ENCODE results near the gene WBP2NL.
"Not testable (repeated sequence)": the region's sequence is repeated elsewhere in the genome, so short reads cannot be mapped to it uniquely, and the experiment has no call there.

WBP2NL gene, protein sequence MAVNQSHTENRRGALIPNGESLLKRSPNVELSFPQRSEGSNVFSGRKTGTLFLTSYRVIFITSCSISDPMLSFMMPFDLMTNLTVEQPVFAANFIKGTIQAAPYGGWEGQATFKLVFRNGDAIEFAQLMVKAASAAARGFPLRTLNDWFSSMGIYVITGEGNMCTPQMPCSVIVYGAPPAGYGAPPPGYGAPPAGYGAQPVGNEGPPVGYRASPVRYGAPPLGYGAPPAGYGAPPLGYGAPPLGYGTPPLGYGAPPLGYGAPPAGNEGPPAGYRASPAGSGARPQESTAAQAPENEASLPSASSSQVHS

DNA sequence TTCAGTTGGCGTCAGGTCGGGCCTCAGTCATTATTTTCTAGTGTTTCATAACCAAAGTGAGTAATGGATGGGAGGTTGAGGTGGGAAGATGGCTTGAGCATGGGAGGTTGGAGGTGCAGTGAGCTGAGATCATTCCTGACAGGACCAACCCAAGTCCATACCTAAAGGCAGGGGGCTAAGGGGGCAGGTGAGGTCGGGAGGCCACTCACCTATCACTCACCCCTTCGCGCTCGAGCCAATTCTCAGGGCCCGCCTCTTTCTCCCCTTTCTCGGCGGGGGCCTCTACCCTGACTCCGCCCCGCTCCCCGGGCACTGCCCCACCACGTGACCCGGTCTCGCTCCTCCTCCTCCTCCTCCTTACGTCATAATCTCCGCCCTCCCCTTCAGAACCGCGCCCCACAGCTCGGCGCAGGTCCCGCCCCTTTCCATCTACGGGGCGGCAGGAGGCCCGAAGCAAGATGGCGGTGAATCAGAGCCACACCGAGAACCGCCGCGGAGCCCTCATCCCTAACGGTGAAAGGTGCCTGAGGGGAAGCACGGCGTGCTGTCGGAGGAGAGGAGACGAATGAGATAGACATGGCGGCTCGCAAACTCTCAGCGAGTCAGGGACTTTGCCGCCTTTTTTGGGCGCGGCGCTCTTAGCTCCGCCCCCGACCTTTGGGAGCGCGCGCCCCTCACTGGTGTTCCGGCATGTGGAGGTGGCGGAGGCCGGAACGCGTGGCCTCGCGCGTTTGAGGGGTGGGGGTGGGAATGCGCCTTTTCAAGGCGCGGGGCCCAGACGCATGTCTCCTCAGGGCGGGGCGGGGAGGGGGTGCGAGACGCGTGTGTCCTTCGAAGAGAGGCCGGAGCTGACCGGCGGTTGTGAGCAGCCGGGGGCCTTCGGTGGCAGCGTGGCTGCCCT, at the start of gene WBP2NL:
TSS of gene WBP2NL (plus strand) at position 428 of the 901 bp plus-strand sequence. CDS start at position 459, 31 bp downstream.
- Histone ChIP-seq H3K27ac (ENCODE audit: low read depth, low read length) (no peak within 1 kb of the TSS), H3K9me3 (ENCODE audit: control insufficient read depth, insufficient read depth, low read depth, low read length) (no peaks in the 10 kb centered on the region), H3K4me3 (ENCODE audit: low read depth, low read length) (peak within 1 kb of the TSS; percentile 31; the same call in 1 of the 2 replicates), H3K36me3 (ENCODE audit: control insufficient read depth, insufficient read depth, low read length) (peaks cover 18% of the 10 kb centered on the region), H3K4me1 (ENCODE audit: control insufficient read depth, insufficient read depth, low read length) (no peaks in the 10 kb centered on the region), H3K27me3 (ENCODE audit: control insufficient read depth, insufficient read depth, low read length) (peaks cover 8% of the 10 kb centered on the region; the same call in 1 of the 2 replicates), H3K9ac (ENCODE audit: low read length) (no peak within 1 kb of the TSS)

DNA sequence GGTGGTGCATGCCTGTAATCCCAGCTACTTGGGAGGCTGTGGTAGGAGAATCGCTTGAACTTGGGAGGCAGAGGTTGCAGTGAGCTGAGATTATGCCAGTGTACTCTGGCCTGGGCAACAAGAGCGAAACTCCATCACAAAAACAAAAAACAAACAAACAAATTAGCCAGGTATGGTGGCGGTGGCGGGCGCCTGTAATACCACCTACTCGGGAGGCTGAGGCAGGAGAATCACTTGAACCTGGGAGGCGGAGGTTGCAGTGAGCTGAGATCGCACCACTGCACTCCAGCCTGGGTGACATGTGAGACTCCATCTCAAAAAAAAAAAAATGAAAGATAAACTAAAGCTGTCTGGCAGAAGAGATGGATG, 49.7 kb upstream of the WBP2NL start:
- not testable (repeated sequence) for H3K9me3 ChIP-seq (ENCODE audit: control insufficient read depth, insufficient read depth, low read depth, low read length); H3K9ac ChIP-seq (ENCODE audit: low read length); H3K27ac ChIP-seq (ENCODE audit: low read depth, low read length); H3K27me3 ChIP-seq (ENCODE audit: control insufficient read depth, insufficient read depth, low read length); H3K4me3 ChIP-seq (ENCODE audit: low read depth, low read length)
- Histone ChIP-seq H3K4me1 (ENCODE audit: control insufficient read depth, insufficient read depth, low read length) (peaks cover 38% of the 10 kb centered on the region), H3K36me3 (ENCODE audit: control insufficient read depth, insufficient read depth, low read length) (peaks cover 12% of the 10 kb centered on the region)

DNA sequence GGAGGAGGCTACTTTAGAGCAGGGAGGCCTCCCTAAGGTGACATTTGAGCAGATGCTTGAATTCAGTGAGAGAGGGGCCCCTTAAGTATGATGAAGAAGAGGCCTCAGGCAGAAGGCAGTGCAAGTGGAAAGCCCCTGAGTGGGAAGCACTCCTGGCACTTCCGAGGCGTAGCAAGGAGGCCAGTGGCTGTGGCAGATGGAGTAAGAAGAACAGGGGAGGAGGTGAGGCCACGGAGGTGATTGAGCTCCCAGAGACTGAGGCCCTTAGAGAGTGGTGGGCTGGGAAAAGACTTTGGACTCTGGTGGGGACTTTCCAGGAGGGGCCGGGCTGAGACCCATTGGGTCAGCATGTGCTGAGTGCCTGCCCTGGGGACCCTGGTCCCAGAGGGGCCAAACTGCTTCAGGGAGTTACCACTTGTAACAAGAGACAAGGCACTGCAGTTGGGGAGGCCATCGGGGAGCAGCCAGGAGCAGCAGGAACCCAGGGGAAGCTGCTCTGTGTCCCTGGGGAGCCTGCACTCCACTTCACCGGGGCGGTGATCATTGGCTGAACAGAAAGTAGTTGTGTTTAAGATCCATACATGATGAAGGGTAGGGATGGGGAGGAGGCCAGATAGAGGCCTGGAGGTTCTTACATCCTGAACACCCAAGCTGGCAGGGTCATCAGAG, 49.2 kb upstream of the WBP2NL start:
- Histone ChIP-seq H3K36me3 (ENCODE audit: control insufficient read depth, insufficient read depth, low read length) (peaks cover 8% of the 10 kb centered on the region), H3K9ac (ENCODE audit: low read length) (no peak overlapping the region), H3K4me1 (ENCODE audit: control insufficient read depth, insufficient read depth, low read length) (peaks cover 37% of the 10 kb centered on the region), H3K9me3 (ENCODE audit: control insufficient read depth, insufficient read depth, low read depth, low read length) (no peaks in the 10 kb centered on the region), H3K27ac (ENCODE audit: low read depth, low read length) (no peak overlapping the region), H3K4me3 (ENCODE audit: low read depth, low read length) (no peak overlapping the region), H3K27me3 (ENCODE audit: control insufficient read depth, insufficient read depth, low read length) (no peaks in the 10 kb centered on the region)

DNA sequence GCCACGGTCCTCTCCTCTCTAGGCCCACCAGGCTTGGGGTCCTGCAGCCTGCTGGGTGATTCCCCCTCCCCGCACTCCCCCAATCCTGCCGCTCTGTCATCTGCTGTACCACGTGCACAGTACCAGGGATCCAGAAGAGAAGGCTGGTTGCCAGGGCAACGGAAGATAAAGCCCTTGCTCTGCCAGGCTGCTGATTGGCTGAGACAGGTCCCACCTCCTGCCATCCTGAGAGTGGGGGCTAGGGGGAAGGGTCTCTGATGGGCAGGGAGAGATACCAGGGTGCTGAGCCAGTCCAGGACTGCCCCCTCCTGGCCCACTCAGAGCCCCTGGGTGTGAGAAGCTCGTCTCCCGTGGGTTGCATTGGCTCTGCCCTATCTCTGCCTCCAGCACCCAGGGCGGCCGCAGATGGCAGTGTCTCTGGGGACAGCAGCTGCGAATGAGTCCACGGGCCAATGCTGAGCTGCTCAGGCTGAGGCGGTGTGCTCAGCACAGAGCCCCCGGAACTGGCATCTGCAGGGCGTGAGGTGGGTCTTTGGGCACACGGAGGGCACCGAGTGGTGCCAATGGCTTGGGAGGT, 46.6 kb upstream of the WBP2NL start, which contains the start of gene SMIM45:
TSS of gene SMIM45 (plus strand) at position 253 of the 577 bp plus-strand sequence.
- Histone ChIP-seq H3K36me3 (ENCODE audit: control insufficient read depth, insufficient read depth, low read length) (no peaks in the 10 kb centered on the region), H3K27me3 (ENCODE audit: control insufficient read depth, insufficient read depth, low read length) (no peaks in the 10 kb centered on the region), H3K4me3 (ENCODE audit: low read depth, low read length) (0 out of 2 replicates have a peak within 1 kb of the TSS, but pooled peaks have one; percentile 14), H3K4me1 (ENCODE audit: control insufficient read depth, insufficient read depth, low read length) (peaks cover 23% of the 10 kb centered on the region), H3K9me3 (ENCODE audit: control insufficient read depth, insufficient read depth, low read depth, low read length) (no peaks in the 10 kb centered on the region), H3K9ac (ENCODE audit: low read length) (no peak within 1 kb of the TSS), H3K27ac (ENCODE audit: low read depth, low read length) (no peak within 1 kb of the TSS)

DNA sequence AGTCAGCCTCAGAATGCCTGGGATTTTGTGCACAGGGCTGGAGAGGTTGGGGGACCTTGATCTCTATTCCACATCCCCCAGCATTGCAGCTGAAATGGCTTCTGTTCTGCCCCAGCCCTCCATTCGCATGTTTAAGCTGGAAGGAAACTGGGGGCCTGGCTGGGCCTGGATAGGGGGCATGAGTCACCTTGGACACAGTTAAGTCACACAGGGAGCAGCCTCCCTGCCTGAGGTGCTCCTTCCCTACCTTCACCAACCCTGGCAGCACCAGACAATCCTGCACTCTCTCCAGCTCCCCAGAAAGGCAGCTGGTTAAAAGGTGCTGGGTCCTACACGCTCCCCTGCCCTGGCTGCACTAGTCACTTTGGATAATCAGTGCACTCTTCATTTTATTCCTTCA, 45.9 kb upstream of the WBP2NL start:
- H3K4me3 ChIP-seq (ENCODE audit: low read depth, low read length), result no peak overlapping the region
- H3K27me3 ChIP-seq (ENCODE audit: control insufficient read depth, insufficient read depth, low read length), result no peaks in the 10 kb centered on the region
- no peak overlapping the region for H3K27ac ChIP-seq (ENCODE audit: low read depth, low read length)
- no peak overlapping the region for H3K9ac ChIP-seq (ENCODE audit: low read length)
- peaks cover 19% of the 10 kb centered on the region for H3K4me1 ChIP-seq (ENCODE audit: control insufficient read depth, insufficient read depth, low read length)
- H3K9me3 ChIP-seq (ENCODE audit: control insufficient read depth, insufficient read depth, low read depth, low read length), result no peaks in the 10 kb centered on the region
- H3K36me3 ChIP-seq (ENCODE audit: control insufficient read depth, insufficient read depth, low read length), result no peaks in the 10 kb centered on the region

DNA sequence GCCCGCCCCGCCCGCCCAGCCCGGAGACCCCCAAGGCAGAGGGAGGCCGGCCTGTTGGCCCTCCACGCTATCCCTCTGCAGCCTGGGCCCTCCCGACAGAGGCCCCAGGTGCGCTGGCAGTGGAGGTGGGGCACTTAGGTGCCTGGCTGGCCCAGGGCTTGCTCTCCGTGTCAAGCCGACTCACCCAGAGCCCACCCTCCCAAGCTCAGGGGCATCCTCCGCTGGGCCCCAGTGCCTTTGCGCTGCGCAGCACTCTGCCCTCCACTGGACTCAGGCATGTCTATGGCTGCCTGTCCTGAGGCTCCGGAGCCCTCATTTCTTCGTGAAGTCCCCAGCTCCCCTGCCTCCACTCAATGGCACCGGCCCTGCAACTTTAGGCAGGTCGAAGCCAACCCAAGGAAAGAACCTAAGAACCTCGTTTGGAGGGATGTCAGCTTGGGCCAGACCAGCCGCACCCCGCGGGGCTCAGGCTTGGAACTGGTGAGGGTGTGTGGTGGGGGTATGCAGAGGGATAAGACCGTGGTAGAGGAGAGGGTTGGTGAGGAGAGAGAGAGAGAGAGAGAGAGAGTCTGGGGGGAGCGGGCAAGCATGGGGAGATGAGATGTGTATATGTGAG, 40.5 kb upstream of the WBP2NL start:
- H3K4me3 ChIP-seq (ENCODE audit: low read depth, low read length), result peak overlapping the region; percentile 46
- peaks cover 6% of the 10 kb centered on the region for H3K27me3 ChIP-seq (ENCODE audit: control insufficient read depth, insufficient read depth, low read length)
- H3K27ac ChIP-seq (ENCODE audit: low read depth, low read length), result no peak overlapping the region
- no peaks in the 10 kb centered on the region for H3K9me3 ChIP-seq (ENCODE audit: control insufficient read depth, insufficient read depth, low read depth, low read length)
- H3K4me1 ChIP-seq (ENCODE audit: control insufficient read depth, insufficient read depth, low read length), result peaks cover 6% of the 10 kb centered on the region
- H3K36me3 ChIP-seq (ENCODE audit: control insufficient read depth, insufficient read depth, low read length), result no peaks in the 10 kb centered on the region
- peak overlapping the region; percentile 33 for H3K9ac ChIP-seq (ENCODE audit: low read length)

DNA sequence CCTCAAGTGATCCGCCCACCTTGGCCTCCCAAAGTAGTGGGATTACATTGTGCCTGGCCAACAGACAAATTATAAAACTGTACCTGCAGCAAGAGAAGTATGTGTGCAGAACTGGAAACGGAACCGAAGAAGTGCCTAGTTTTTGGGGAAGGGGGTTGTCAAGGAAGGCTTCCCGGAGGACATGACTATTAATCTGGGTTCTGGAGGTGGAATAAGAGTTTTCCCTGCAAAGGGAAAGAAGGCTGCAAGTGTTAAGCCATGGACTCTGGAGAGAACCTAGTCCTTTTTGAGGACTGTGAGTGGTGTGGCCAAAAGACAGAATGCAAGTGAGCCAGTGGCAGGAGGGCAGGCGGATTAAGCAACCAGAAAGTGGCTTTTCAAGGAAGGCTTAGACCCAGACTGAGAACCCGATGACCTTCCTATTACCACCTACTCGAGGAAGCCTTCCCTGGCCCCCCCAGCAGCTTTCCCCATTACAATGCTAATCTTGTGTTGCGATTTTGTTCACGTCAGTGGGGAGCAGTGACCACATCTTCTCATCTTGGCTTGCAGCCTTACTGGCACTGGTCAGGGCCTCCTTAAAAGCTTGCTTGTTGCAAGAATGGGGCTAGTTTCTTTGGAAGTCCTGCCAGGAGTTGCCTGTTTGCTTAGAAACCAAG, 35.0 kb upstream of the WBP2NL start:
- H3K27ac ChIP-seq (ENCODE audit: low read depth, low read length), result no peak overlapping the region
- H3K4me3 ChIP-seq (ENCODE audit: low read depth, low read length), result no peak overlapping the region
- peaks cover 7% of the 10 kb centered on the region; the same call in 1 of the 2 replicates for H3K4me1 ChIP-seq (ENCODE audit: control insufficient read depth, insufficient read depth, low read length)
- H3K9ac ChIP-seq (ENCODE audit: low read length), result no peak overlapping the region
- H3K36me3 ChIP-seq (ENCODE audit: control insufficient read depth, insufficient read depth, low read length), result no peaks in the 10 kb centered on the region
- no peaks in the 10 kb centered on the region; the same call in 1 of the 2 replicates for H3K9me3 ChIP-seq (ENCODE audit: control insufficient read depth, insufficient read depth, low read depth, low read length)
- H3K27me3 ChIP-seq (ENCODE audit: control insufficient read depth, insufficient read depth, low read length), result no peaks in the 10 kb centered on the region

DNA sequence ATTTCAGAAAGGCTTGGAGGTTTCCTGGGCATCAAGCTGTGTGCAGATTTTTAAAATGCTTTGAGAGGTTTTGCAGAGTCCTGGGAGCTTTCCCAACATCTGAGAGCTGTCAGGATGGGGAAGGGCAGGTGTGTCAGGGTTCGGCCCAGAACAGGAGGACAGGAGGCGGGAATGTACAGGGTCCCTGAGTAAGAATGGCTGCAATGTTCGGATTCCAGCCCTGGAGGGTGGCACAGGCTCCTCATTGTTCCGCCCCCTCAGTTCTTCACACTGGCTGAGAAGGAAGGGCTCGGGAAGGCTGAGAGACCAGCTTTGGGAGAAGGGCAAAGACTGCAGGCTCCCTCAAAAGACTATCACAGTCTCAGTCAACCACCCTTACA, 34.5 kb upstream of the WBP2NL start:
- no peak overlapping the region for H3K27ac ChIP-seq (ENCODE audit: low read depth, low read length)
- no peaks in the 10 kb centered on the region; the same call in 1 of the 2 replicates for H3K9me3 ChIP-seq (ENCODE audit: control insufficient read depth, insufficient read depth, low read depth, low read length)
- peaks cover 9% of the 10 kb centered on the region for H3K4me1 ChIP-seq (ENCODE audit: control insufficient read depth, insufficient read depth, low read length)
- no peak overlapping the region for H3K4me3 ChIP-seq (ENCODE audit: low read depth, low read length)
- H3K9ac ChIP-seq (ENCODE audit: low read length), result no peak overlapping the region
- H3K27me3 ChIP-seq (ENCODE audit: control insufficient read depth, insufficient read depth, low read length), result no peaks in the 10 kb centered on the region
- H3K36me3 ChIP-seq (ENCODE audit: control insufficient read depth, insufficient read depth, low read length), result no peaks in the 10 kb centered on the region

DNA sequence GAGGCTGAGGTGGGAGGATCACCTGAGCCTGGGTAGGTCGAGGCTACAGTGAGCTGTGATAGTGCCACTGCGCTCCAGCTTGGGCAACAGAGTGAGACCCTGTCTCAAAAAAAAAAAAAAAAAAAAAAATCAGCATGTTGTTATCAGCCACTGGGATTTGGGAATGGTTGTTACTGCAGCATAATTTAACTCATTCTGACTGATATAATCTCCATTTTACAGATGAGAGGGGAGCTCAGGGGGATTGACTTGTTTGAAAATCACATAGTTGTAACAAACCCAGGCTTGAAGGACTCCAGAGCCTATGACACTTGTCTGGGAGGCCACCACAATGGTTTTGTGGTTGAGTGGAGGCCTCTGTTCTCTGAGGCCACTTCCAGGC, 32.4 kb upstream of the WBP2NL start:
- Histone ChIP-seq H3K9ac (ENCODE audit: low read length) (no peak overlapping the region), H3K36me3 (ENCODE audit: control insufficient read depth, insufficient read depth, low read length) (no peaks in the 10 kb centered on the region), H3K4me1 (ENCODE audit: control insufficient read depth, insufficient read depth, low read length) (peaks cover 13% of the 10 kb centered on the region), H3K9me3 (ENCODE audit: control insufficient read depth, insufficient read depth, low read depth, low read length) (no peaks in the 10 kb centered on the region; the same call in 1 of the 2 replicates), H3K27ac (ENCODE audit: low read depth, low read length) (no peak overlapping the region), H3K4me3 (ENCODE audit: low read depth, low read length) (no peak overlapping the region), H3K27me3 (ENCODE audit: control insufficient read depth, insufficient read depth, low read length) (no peaks in the 10 kb centered on the region; the same call in 1 of the 2 replicates)

Data from HUES6 (cell line).